Osteoblast (primary cell): ENCODE measurements around the gene DCAF8. TPM values are rescaled to one million over a fixed set of nuclear protein-coding genes. Genes with fewer than 3 reads are reported as not detected.
"Not testable (repeated sequence)": the region's sequence is repeated elsewhere in the genome, so short reads cannot be mapped to it uniquely, and the experiment has no call there.

Experiments
- DNase-seq: peaks from one replicate; pipeline ENCODE4 v3.0.0; 2011; ENCODE audit warnings: low spot score, mixed read lengths; ENCODE audit not compliant: insufficient read length; ENCODE audit errors: missing footprints
- H2AFZ ChIP-seq: 2 replicates; pipeline ENCODE4 v1.6.0; 2011; ENCODE audit warnings: mild to moderate bottlenecking, low read length
- H3K27ac ChIP-seq: 2 replicates; pipeline ENCODE4 v1.5.1; 2011; ENCODE audit warnings: mild to moderate bottlenecking, low read depth, low read length, moderate library complexity
- H3K27me3 ChIP-seq: 2 replicates; pipeline ENCODE4 v1.6.0; 2012; ENCODE audit warnings: mild to moderate bottlenecking, control low read depth, inconsistent platforms, low read length, moderate library complexity; ENCODE audit not compliant: insufficient read depth
- H3K36me3 ChIP-seq: 2 replicates; pipeline ENCODE4 v1.5.1; 2011; ENCODE audit warnings: mild to moderate bottlenecking, low read length, control low read depth, moderate library complexity; ENCODE audit not compliant: insufficient read depth
- H3K4me1 ChIP-seq: 2 replicates; pipeline ENCODE4 v1.5.1; 2011; ENCODE audit warnings: mild to moderate bottlenecking, low read length, control low read depth, moderate library complexity; ENCODE audit not compliant: insufficient read depth
- H3K4me2 ChIP-seq: 2 replicates; pipeline ENCODE4 v1.6.0; 2011; ENCODE audit warnings: mild to moderate bottlenecking, low read length; ENCODE audit not compliant: insufficient read depth
- H3K4me3 ChIP-seq: fragments of 200-600 bp; sonication (generic); 3 replicates; pipeline ENCODE4 v1.5.1; 2012; ENCODE audit warnings: mild to moderate bottlenecking, low read length, inconsistent platforms; ENCODE audit not compliant: insufficient read depth
- H3K79me2 ChIP-seq: 2 replicates; pipeline ENCODE4 v1.6.0; 2012; ENCODE audit warnings: mild to moderate bottlenecking, low read length, control low read depth, inconsistent platforms; ENCODE audit not compliant: insufficient read depth
- H3K9me3 ChIP-seq: 2 replicates; pipeline ENCODE4 v1.5.1; 2011; ENCODE audit warnings: low read depth, low read length, control low read depth
- H4K20me1 ChIP-seq: 2 replicates; pipeline ENCODE4 v1.6.0; 2012; ENCODE audit warnings: mild to moderate bottlenecking, low read length, control low read depth; ENCODE audit not compliant: insufficient read depth
- total RNA-seq: library from RNA; depleted of rRNA; stranded (reverse); fragments of >200 nt; gene quantifications from 2 replicates; pipeline ENCODE4 v1.2.3, GENCODE V29; 2012
- TF ChIP-seq, protein P1 (sequence below): IDR thresholded peaks from 2 replicates; pipeline ENCODE4 v1.5.1; 2011; ENCODE audit warnings: mild to moderate bottlenecking, low read depth, low read length, moderate library complexity; ENCODE audit errors: extremely low read depth

Gene DCAF8
- total RNA-seq, 1 donor = 107 TPM

DNA sequence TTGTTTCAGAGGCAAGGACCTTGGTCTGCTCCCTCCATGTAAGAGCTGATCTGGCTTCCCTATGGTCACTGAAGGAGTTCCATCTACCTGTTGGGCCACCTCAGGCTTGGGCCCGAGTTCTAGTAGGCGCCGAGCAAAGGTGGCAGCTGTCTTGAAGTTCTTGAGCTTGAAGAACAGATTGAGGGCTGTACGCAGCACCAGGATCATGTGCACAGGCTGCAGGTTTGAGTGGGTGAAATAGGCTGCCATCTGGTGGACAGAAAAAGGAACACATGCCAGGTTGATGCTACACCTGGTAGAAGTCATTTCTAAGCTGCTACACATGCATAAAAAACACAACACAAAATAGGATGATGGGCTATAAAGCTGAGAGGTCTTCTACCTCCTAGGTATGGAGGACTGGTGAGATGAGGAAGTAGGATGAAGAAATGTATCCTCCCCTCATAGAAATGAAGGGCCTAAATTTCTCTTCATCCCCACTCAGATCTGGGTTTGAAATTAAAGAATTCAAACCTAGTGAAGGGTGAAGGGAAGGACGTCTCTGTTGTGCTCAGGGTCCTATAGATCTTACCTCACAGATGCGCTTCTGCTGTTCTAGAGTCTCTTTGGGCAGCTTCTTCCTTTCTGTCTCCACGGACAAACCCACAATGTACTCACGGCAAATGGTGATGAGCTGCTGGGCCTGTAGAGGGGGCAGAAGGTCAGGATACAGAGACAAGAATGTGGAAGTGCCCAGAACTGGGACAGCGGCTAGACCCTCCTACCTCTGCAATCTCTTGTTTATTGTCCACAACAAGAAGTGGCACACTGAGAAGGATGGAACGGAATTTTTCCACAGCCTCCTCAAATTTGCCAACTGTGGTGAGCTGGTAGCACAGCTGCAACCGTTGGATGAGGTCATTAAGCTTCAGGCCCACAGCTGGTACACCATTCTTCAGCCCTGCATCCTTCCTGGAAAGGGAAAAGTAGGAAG lies 29.2 kb upstream of the DCAF8 start:
- H3K9me3 ChIP-seq = no peaks in the 10 kb centered on the region
- no peak overlapping the region for H3K27ac ChIP-seq
- TF ChIP-seq, protein P1, sequence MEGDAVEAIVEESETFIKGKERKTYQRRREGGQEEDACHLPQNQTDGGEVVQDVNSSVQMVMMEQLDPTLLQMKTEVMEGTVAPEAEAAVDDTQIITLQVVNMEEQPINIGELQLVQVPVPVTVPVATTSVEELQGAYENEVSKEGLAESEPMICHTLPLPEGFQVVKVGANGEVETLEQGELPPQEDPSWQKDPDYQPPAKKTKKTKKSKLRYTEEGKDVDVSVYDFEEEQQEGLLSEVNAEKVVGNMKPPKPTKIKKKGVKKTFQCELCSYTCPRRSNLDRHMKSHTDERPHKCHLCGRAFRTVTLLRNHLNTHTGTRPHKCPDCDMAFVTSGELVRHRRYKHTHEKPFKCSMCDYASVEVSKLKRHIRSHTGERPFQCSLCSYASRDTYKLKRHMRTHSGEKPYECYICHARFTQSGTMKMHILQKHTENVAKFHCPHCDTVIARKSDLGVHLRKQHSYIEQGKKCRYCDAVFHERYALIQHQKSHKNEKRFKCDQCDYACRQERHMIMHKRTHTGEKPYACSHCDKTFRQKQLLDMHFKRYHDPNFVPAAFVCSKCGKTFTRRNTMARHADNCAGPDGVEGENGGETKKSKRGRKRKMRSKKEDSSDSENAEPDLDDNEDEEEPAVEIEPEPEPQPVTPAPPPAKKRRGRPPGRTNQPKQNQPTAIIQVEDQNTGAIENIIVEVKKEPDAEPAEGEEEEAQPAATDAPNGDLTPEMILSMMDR = peak; percentile 78
- peaks cover 4% of the 10 kb centered on the region for H3K79me2 ChIP-seq
- no peak overlapping the region for H3K4me2 ChIP-seq
- no peak overlapping the region for H3K4me3 ChIP-seq
- H4K20me1 ChIP-seq = peaks cover 37% of the 10 kb centered on the region
- no peak overlapping the region for H2AFZ ChIP-seq
- no peak for DNase-seq
- H3K27me3 ChIP-seq = no peaks in the 10 kb centered on the region
- H3K4me1 ChIP-seq = no peaks in the 10 kb centered on the region
- peaks cover 83% of the 10 kb centered on the region for H3K36me3 ChIP-seq

DNA sequence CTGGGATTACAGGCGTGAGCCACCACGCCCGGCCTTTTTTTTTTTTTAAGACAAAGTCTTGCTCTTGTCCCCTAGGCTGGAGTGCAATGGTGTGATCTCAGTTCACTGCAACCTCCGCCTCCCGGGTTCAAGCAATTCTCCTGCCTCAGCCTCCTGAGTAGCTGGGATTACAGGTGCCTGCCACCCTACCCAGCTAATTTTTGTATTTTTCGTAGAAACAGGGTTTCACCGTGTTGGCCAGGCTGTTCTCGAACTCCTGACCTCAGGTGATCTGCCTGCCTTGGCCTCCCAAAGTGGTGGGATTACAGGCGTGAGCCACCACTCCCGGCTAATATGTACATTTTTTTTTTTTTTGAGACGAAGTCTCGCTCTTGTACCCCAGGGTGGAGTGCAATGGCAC lies 25.4 kb upstream of the DCAF8 start:
- not testable (repeated sequence) for H3K9me3 ChIP-seq, DNase-seq, H3K4me2 ChIP-seq, H3K4me3 ChIP-seq, H3K27me3 ChIP-seq, H2AFZ ChIP-seq, H3K27ac ChIP-seq
- H4K20me1 ChIP-seq = peaks cover 29% of the 10 kb centered on the region
- H3K4me1 ChIP-seq = peaks cover 16% of the 10 kb centered on the region
- peaks cover 11% of the 10 kb centered on the region for H3K79me2 ChIP-seq
- peaks cover 49% of the 10 kb centered on the region for H3K36me3 ChIP-seq

DNA sequence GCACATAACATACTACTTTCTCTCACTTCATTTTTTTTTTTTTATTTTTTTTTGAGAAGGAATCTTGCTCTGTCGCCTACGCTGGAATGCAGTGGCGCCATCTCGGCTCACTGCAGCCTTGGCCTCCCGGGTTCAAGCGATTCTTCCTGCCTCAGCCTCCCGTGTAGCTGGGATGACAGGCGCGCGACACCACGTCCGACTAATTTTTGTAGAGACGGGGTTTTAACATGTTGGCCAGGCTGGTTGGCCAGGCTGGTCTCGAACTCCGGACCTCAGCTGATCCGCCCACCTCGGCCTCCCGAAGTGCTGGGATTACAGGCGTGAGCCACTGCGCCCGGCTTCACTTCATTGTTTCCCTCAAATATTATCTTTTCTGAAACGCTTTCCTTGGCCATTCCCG lies 23.2 kb upstream of the DCAF8 start:
- Histone ChIP-seq H3K4me3 (peak overlapping the region; percentile 84), H2AFZ (no peak overlapping the region), H3K4me2 (peak overlapping the region; percentile 90), H3K79me2 (peaks cover 19% of the 10 kb centered on the region), H4K20me1 (peaks cover 9% of the 10 kb centered on the region), H3K9me3 (no peaks in the 10 kb centered on the region), H3K36me3 (peaks cover 49% of the 10 kb centered on the region), H3K4me1 (peaks cover 16% of the 10 kb centered on the region), H3K27ac (no peak overlapping the region), H3K27me3 (no peaks in the 10 kb centered on the region)
- TF ChIP-seq, protein P1 = no peak
- DNase-seq = no peak

DNA sequence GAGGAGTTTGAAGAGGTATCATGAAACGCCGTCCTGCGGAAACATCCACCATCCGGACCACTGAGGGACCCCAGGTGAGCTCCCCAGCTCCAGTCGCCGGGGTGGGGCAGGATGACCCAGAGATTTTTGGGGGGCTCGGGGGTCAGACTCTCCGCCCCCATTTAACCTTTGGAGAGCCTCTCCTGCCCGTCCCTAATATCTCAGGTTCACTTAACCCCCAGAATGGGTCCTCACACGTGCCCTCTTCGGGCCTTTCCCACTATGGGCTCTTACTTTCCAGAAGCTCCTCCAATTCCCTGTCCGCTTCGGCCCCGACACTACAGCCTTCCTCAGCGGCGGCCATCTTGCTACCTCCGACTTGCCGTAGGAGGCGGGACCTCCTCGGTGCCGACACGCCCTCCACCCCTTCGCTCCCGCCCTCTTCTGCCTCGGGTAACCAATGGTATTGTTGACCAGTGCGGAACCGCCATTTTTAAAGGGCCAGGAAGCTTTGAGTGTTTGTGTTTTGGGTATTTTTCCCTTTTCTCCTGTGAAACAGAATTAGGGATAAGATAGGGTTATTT lies 22.5 kb upstream of the DCAF8 start, which contains the start of gene PEX19:
PEX19 (minus strand) TSS at position 352 of the 563 bp plus-strand sequence; CDS start at position 343, 9 bp downstream.
- Histone ChIP-seq H3K4me3 (peak within 1 kb of the TSS; percentile 84), H3K79me2 (peaks cover 19% of the 10 kb centered on the region), H4K20me1 (peaks cover 4% of the 10 kb centered on the region), H3K27ac (peak within 1 kb of the TSS; percentile 86), H3K27me3 (no peaks in the 10 kb centered on the region), H2AFZ (peak within 1 kb of the TSS; percentile 65), H3K4me1 (peaks cover 16% of the 10 kb centered on the region), H3K9me3 (no peaks in the 10 kb centered on the region), H3K36me3 (peaks cover 49% of the 10 kb centered on the region), H3K4me2 (peak within 1 kb of the TSS; percentile 90)
- peak; percentile 94 for DNase-seq
- TF ChIP-seq, protein P1 = no peak
